Left lung (tissue), 10 donors: ENCODE data around the gene HMGB2. TPM values are rescaled to one million over a fixed set of nuclear protein-coding genes. Genes with fewer than 3 reads are reported as not detected.

Experiments
- ATAC-seq: fragments of 200-7000 bp; cut with Tn5 transposase; one replicate; pipeline ENCODE4 v1.9.1; 2020; ENCODE audit warnings: moderate library complexity
- DNase-seq, 4 donors: peaks; one replicate each; pipeline ENCODE4 v3.0.0-alpha.2; 2013 to 2020
- H3K27ac ChIP-seq, 2 donors: fragments of 200-600 bp; sonication (generic) in 1 of 2; one replicate each; pipeline versions ENCODE4 v1.5.0 to v1.8.0; 2020 to 2021
- H3K27me3 ChIP-seq, 2 donors: fragments of 200-600 bp; sonication (generic) in 1 of 2; one replicate each; pipeline versions ENCODE4 v1.5.0 to v1.8.0; 2020 to 2021
- H3K36me3 ChIP-seq, 2 donors: fragments of 200-600 bp; sonication (generic) in 1 of 2; one replicate each; pipeline versions ENCODE4 v1.5.0 to v1.8.0; 2020 to 2021
- H3K4me1 ChIP-seq, 2 donors: fragments of 200-600 bp; one replicate each; pipeline ENCODE4 v1.8.0; 2021
- H3K4me3 ChIP-seq, 2 donors: fragments of 200-600 bp; sonication (generic) in 1 of 2; one replicate each; pipeline versions ENCODE4 v1.5.0 to v1.8.0; 2020 to 2021; ENCODE audit warnings: mild to moderate bottlenecking in 1 of 2
- H3K9me3 ChIP-seq, 2 donors: fragments of 200-600 bp; sonication (generic) in 1 of 2; one replicate each; pipeline versions ENCODE4 v1.5.0 to v1.8.0; 2020 to 2021
- CTCF ChIP-seq, 2 donors: fragments of 200-600 bp; sonication (generic) in 1 of 2; IDR thresholded peaks; one replicate each; pipeline versions ENCODE4 v1.5.0 to v1.8.0; 2021; ENCODE audit warnings: antibody characterized with exemption in 2 of 2
- intact Hi-C, 2 donors: fragments of 100-400 bp; cut with DNase I; formaldehyde crosslinking; loops; one replicate each; pipeline versions ENCODE4 v1.11.2 to v1.14.2; 2022
- polyA plus RNA-seq, 6 donors: library from polyadenylated mRNA; unstranded; fragments of 120-200 nt; gene quantifications; one replicate each; pipeline ENCODE4 v1.2.1, GENCODE V29; 2013; ENCODE audit not compliant: insufficient read length in 6 of 6
- total RNA-seq, 2 donors: library from RNA; stranded (reverse); fragmentation: NEBNext Ultra II Directional; extraction: Animal tissue kit (Norgen Biotek cat#: 25700); gene quantifications; one replicate each; pipeline ENCODE4 v1.2.1, GENCODE V29; 2021
- donor health status: DM: no; HTN: yes; CAD: no.
- donor health status: DM: no; HTN: no; CAD: no.

HMGB2 gene
- total and polyA plus RNA-seq, 8 donors: 47.7 to 571 (median 289) TPM

GRCh38 chr4:173360587-173361221 is 26.5 kb upstream of the HMGB2 start:
- Histone ChIP-seq H3K4me1 (no peaks in the 10 kb centered on the region), H3K27ac (no peak overlapping the region), H3K36me3 (no peaks in the 10 kb centered on the region), H3K27me3 (no peaks in the 10 kb centered on the region), H3K9me3 (no peaks in the 10 kb centered on the region), H3K4me3 (no peak overlapping the region)
- TF ChIP-seq CTCF (IDR thresholded peaks at IDR 0.05): no peak
- ATAC-seq: peak; percentile 19
- intact Hi-C loops: no loop called here
- no peak for DNase-seq

GRCh38 chr4:173357939-173358338 is 23.8 kb upstream of the HMGB2 start:
- H3K9me3 ChIP-seq: no peaks in the 10 kb centered on the region
- intact Hi-C loops: no loop called here

GRCh38 chr4:173347467-173347866 is 13.3 kb upstream of the HMGB2 start:
- no peak for TF ChIP-seq CTCF (IDR thresholded peaks at IDR 0.05)
- H3K4me1 ChIP-seq: no peaks in the 10 kb centered on the region
- H3K4me3 ChIP-seq: no peak overlapping the region
- DNase-seq: no peak
- H3K27ac ChIP-seq: no peak overlapping the region
- H3K9me3 ChIP-seq: no peaks in the 10 kb centered on the region
- ATAC-seq: no peak
- no peaks in the 10 kb centered on the region for H3K36me3 ChIP-seq
- no peaks in the 10 kb centered on the region for H3K27me3 ChIP-seq
- intact Hi-C loops: no loop called here

More at GRCh38 chr4:173357939-173358338, 23.8 kb upstream of the HMGB2 start:
- H3K27me3 ChIP-seq: no peaks in the 10 kb centered on the region
- no peaks in the 10 kb centered on the region for H3K36me3 ChIP-seq
- no peak overlapping the region for H3K27ac ChIP-seq
- no peak for DNase-seq
- H3K4me1 ChIP-seq: no peaks in the 10 kb centered on the region
- peak; percentile 90 for ATAC-seq
- no peak for TF ChIP-seq CTCF (IDR thresholded peaks at IDR 0.05)
- no peak overlapping the region for H3K4me3 ChIP-seq

- H3K9me3 ChIP-seq: no peaks in the 10 kb centered on the region
- no peak overlapping the region for H3K4me3 ChIP-seq
- ATAC-seq: no peak
- intact Hi-C loops: no loop called here
- H3K4me1 ChIP-seq: no peaks in the 10 kb centered on the region
- DNase-seq: no peak
- no peak for TF ChIP-seq CTCF (IDR thresholded peaks at IDR 0.05)
- H3K36me3 ChIP-seq: no peaks in the 10 kb centered on the region
- H3K27me3 ChIP-seq: no peaks in the 10 kb centered on the region
- H3K27ac ChIP-seq: no peak overlapping the region
Observed at GRCh38 chr4:173346074-173346473, 11.9 kb upstream of the HMGB2 start.

GRCh38 chr4:173345648-173346047 is 11.5 kb upstream of the HMGB2 start:
- intact Hi-C loops: no loop called here
- DNase-seq (no peak), ATAC-seq (no peak)
- Histone ChIP-seq H3K27ac (no peak overlapping the region), H3K9me3 (no peaks in the 10 kb centered on the region), H3K4me3 (no peak overlapping the region), H3K36me3 (no peaks in the 10 kb centered on the region), H3K27me3 (no peaks in the 10 kb centered on the region), H3K4me1 (no peaks in the 10 kb centered on the region)
- TF ChIP-seq CTCF (IDR thresholded peaks at IDR 0.05): no peak
